Sigmoid colon (tissue), 4 donors: ENCODE data around the gene ERFE.

Source experiments
- POLR2AphosphoS5 ChIP-seq, 4 donors: sonication (generic); formaldehyde crosslinking; IDR thresholded peaks; one replicate each; pipeline ENCODE4 v1.6.1; 2017; ENCODE audit warnings: antibody characterized with exemption in 4 of 4
- TF ChIP-seq, protein P1 (sequence below), 4 experiments: fragments of 450-650 bp in 3 of 4; fragments of 200-600 bp in 1 of 4; IDR thresholded peaks; one replicate each; pipeline ENCODE4 v1.5.1; 2016 to 2019; ENCODE audit warnings: antibody characterized with exemption in 4 of 4, mild to moderate bottlenecking in 3 of 4, moderate library complexity in 2 of 4

DNA sequence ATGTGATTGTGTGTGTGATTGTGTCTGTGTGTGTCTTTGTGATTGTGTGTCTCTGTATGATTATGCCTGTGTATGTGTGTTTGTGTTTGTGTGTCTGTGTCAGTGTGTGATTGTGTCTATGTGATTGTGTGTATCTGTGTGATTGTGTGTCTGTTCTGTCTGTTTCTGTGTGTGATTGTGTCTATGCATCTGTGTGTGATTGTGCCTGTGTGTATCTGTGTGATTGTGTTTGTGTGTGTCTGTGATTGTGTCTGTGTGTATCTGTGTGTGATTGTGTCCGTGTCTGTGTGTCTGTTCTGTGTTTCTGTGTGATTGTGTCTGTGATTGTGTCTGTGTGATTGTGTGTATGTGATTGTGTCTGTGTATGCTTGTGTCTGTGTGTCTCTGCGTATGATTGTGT lies 32.4 kb upstream of the ERFE start:
- no peak for TF ChIP-seq POLR2AphosphoS5 (IDR thresholded peaks at IDR 0.05)
- TF ChIP-seq, protein P1, sequence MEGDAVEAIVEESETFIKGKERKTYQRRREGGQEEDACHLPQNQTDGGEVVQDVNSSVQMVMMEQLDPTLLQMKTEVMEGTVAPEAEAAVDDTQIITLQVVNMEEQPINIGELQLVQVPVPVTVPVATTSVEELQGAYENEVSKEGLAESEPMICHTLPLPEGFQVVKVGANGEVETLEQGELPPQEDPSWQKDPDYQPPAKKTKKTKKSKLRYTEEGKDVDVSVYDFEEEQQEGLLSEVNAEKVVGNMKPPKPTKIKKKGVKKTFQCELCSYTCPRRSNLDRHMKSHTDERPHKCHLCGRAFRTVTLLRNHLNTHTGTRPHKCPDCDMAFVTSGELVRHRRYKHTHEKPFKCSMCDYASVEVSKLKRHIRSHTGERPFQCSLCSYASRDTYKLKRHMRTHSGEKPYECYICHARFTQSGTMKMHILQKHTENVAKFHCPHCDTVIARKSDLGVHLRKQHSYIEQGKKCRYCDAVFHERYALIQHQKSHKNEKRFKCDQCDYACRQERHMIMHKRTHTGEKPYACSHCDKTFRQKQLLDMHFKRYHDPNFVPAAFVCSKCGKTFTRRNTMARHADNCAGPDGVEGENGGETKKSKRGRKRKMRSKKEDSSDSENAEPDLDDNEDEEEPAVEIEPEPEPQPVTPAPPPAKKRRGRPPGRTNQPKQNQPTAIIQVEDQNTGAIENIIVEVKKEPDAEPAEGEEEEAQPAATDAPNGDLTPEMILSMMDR (IDR thresholded peaks at IDR 0.05) = peak in 1 of 4 experiments; percentile 8
